NCI-H748 (cell line): ENCODE results near the gene DHX36.

ENCODE experiments used
- DNase-seq: peaks from one replicate; lab custom pipeline; 2025; ENCODE audit not compliant: unreplicated experiment; lab: John Stamatoyannopoulos, UW

Gene DHX36

GRCh38 chr3:154227531-154227930 is 96.8 kb downstream of the DHX36 start:
- no peak for DNase-seq

GRCh38 chr3:154225536-154225935 is 98.8 kb downstream of the DHX36 start:
- no peak for DNase-seq

- DNase-seq = no peak
Observed at GRCh38 chr3:154224866-154225265, 99.4 kb downstream of the DHX36 start.

- no peak for DNase-seq
Observed at GRCh38 chr3:154224366-154224765, 99.9 kb downstream of the DHX36 start.

DNA sequence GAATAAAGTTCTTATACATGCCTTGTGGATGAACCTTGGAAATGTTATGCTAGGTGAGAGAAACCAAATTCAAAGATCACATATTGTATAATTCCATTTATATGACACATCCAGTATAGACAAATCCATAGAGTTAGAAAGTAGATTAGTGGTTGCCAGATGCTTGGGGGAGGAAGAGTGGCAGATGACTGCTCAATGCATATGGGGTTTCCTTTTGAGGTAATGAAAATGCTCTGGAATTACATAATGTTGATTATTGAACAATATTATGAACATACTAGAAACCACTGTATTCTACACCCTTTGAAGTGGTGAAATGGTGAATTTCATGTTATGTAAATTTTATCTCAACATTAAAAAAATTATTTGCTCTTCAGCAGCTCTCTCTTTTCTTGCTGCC is 100.8 kb downstream of the DHX36 start:
- no peak for DNase-seq
